IMR-90 (cell line): Measurements from ENCODE around the gene THYN1. TPM values are rescaled to one million over a fixed set of nuclear protein-coding genes. Genes with fewer than 3 reads are reported as not detected.

Source experiments
- ATAC-seq: fragments of 200-7000 bp; cut with Tn5 transposase; 2 replicates; pipeline ENCODE4 v1.9.1; 2020; ENCODE audit warnings: low read depth, mild to moderate bottlenecking, moderate library complexity
- BruUV-seq: library from RNA; stranded (reverse); fragments of 400-500 nt; replicated peaks from 2 replicates; lab custom pipeline; 2021; lab: Mats Ljungman, UMichigan
- CTCF ChIA-PET: fragments of 300-600 bp; formaldehyde crosslinking; extraction: SDS; loops from one replicate; lab custom pipeline; 2021; ENCODE audit warnings: antibody characterized with exemption; lab: Yijun Ruan, JAX
- POLR2A ChIA-PET: fragments of 300-600 bp; sonication (Branson Sonifier 250); formaldehyde crosslinking; loops from one replicate; lab custom pipeline; 2022; ENCODE audit warnings: antibody characterized with exemption; ENCODE audit not compliant: unreplicated experiment; lab: Charles Lee
- DNase-seq: peaks from one replicate; pipeline ENCODE4 v3.0.0; 2013
- H2AFZ ChIP-seq: replicated peaks from 2 replicates; pipeline ENCODE3; 2013; ENCODE audit warnings: low read length, mild to moderate bottlenecking; ENCODE audit not compliant: poor library complexity
- H2AK5ac ChIP-seq: 2 replicates; pipeline ENCODE4 v1.6.1; 2013; ENCODE audit warnings: low read depth, low read length, inconsistent platforms
- H2AK9ac ChIP-seq: replicated peaks from 2 replicates; pipeline ENCODE3; 2013; ENCODE audit warnings: mild to moderate bottlenecking, low read depth, low read length, moderate library complexity; ENCODE audit not compliant: poor library complexity
- H2BK120ac ChIP-seq: 2 replicates; pipeline ENCODE4 v1.6.1; 2013; ENCODE audit warnings: low read depth, low read length, inconsistent platforms
- H2BK15ac ChIP-seq: 3 replicates; pipeline ENCODE4 v1.6.1; 2013; ENCODE audit warnings: low read depth, low read length, inconsistent platforms
- H2BK20ac ChIP-seq: 2 replicates; pipeline ENCODE4 v1.6.1; 2013; ENCODE audit warnings: low read depth, mild to moderate bottlenecking, inconsistent platforms, low read length, moderate library complexity
- H2BK5ac ChIP-seq: 2 replicates; pipeline ENCODE4 v1.6.1; 2013; ENCODE audit warnings: mild to moderate bottlenecking, low read depth, low read length, inconsistent platforms; ENCODE audit not compliant: poor library complexity, severe bottlenecking
- H3K14ac ChIP-seq: replicated peaks from 2 replicates; pipeline ENCODE4 v1.6.1; 2013; ENCODE audit warnings: low read depth, low read length, inconsistent platforms
- H3K18ac ChIP-seq: 2 replicates; pipeline ENCODE4 v1.6.1; 2013; ENCODE audit warnings: low read depth, low read length, control low read depth
- H3K23ac ChIP-seq: 2 replicates; pipeline ENCODE4 v1.6.1; 2013; ENCODE audit warnings: low read depth, low read length, inconsistent platforms
- H3K27ac ChIP-seq: 2 replicates; pipeline ENCODE4 v1.5.1; 2013; ENCODE audit warnings: mild to moderate bottlenecking, control low read depth, low read length; ENCODE audit not compliant: insufficient read depth
- H3K27me3 ChIP-seq: 2 replicates; pipeline ENCODE4 v1.6.1; 2013; ENCODE audit warnings: low read length; ENCODE audit not compliant: control insufficient read depth, insufficient read depth
- H3K36me3 ChIP-seq: 2 replicates; pipeline ENCODE4 v1.6.1; 2013; ENCODE audit warnings: low read length, mixed read lengths; ENCODE audit not compliant: control insufficient read depth, insufficient read depth
- H3K4ac ChIP-seq: 2 replicates; pipeline ENCODE4 v1.6.1; 2013; ENCODE audit warnings: low read depth, low read length, inconsistent platforms
- H3K4me1 ChIP-seq: 2 replicates; pipeline ENCODE4 v1.6.1; 2013; ENCODE audit warnings: low read length, mixed read lengths; ENCODE audit not compliant: control insufficient read depth, insufficient read depth
- H3K4me2 ChIP-seq: 2 replicates; pipeline ENCODE4 v1.6.1; 2013; ENCODE audit warnings: low read depth, mild to moderate bottlenecking, control low read depth, low read length, moderate library complexity
- H3K4me3 ChIP-seq: 2 replicates; pipeline ENCODE4 v1.5.1; 2013; ENCODE audit warnings: low read depth, mild to moderate bottlenecking, control low read depth, low read length, moderate library complexity; ENCODE audit not compliant: insufficient read depth
- H3K56ac ChIP-seq: 2 replicates; pipeline ENCODE4 v1.6.1; 2013; ENCODE audit warnings: low read length, inconsistent platforms; ENCODE audit not compliant: insufficient read depth; ENCODE audit errors: extremely low read depth
- H3K79me1 ChIP-seq, 2 experiments: 2 replicates each; pipeline ENCODE4 v1.6.1; 2013; ENCODE audit warnings: low read length in 2 of 2, inconsistent platforms in 1 of 2, low read depth in 1 of 2
- H3K9ac ChIP-seq: 2 replicates; pipeline ENCODE4 v1.6.1; 2013; ENCODE audit warnings: low read depth, low read length, control low read depth
- H3K9me1 ChIP-seq: 2 replicates; pipeline ENCODE4 v1.6.1; 2013; ENCODE audit warnings: low read length, inconsistent platforms; ENCODE audit not compliant: insufficient read depth
- H3K9me3 ChIP-seq: 2 replicates; pipeline ENCODE4 v1.6.1; 2013; ENCODE audit warnings: low read length; ENCODE audit not compliant: control insufficient read depth, insufficient read depth
- H4K20me1 ChIP-seq: 2 replicates; pipeline ENCODE4 v1.6.1; 2013; ENCODE audit warnings: low read length, inconsistent platforms; ENCODE audit not compliant: insufficient read depth
- H4K5ac ChIP-seq: 2 replicates; pipeline ENCODE4 v1.6.1; 2013; ENCODE audit warnings: mild to moderate bottlenecking, low read depth, low read length, control low read depth
- H4K8ac ChIP-seq, 2 experiments: 2 replicates each; pipeline ENCODE4 v1.6.1; 2013; ENCODE audit warnings: low read depth in 2 of 2, low read length in 2 of 2, control low read depth in 1 of 2, inconsistent platforms in 1 of 2
- H4K91ac ChIP-seq: 2 replicates; pipeline ENCODE4 v1.6.1; 2013; ENCODE audit warnings: low read depth, low read length, inconsistent platforms; ENCODE audit not compliant: insufficient read depth
- CEBPB ChIP-seq: IDR thresholded peaks from 2 replicates; pipeline ENCODE4 v1.6.1; 2012; ENCODE audit warnings: low read depth, low read length, improper control_type of control experiment
- MAFK ChIP-seq: IDR thresholded peaks from 2 replicates; pipeline ENCODE4 v1.6.1; 2012; ENCODE audit warnings: low read depth, low read length, improper control_type of control experiment
- MXI1 ChIP-seq: IDR thresholded peaks from 2 replicates; pipeline ENCODE4 v1.6.1; 2012; ENCODE audit warnings: low read depth, mild to moderate bottlenecking, low read length, moderate library complexity, borderline replicate concordance
- NFE2L2 ChIP-seq: fragments of 150-350 bp; IDR thresholded peaks from 2 replicates; pipeline ENCODE4 v1.6.1; 2016; ENCODE audit warnings: low read depth, mild to moderate bottlenecking, low read length
- POLR2A ChIP-seq: IDR thresholded peaks from 2 replicates; pipeline ENCODE4 v1.6.1; 2012; ENCODE audit warnings: mild to moderate bottlenecking, low read depth, low read length
- RAD21 ChIP-seq: IDR thresholded peaks from 2 replicates; pipeline ENCODE4 v1.6.1; 2012; ENCODE audit warnings: low read length, improper control_type of control experiment
- USF2 ChIP-seq: fragments of 150-350 bp; IDR thresholded peaks from 2 replicates; pipeline ENCODE4 v1.6.1; 2017; ENCODE audit warnings: mild to moderate bottlenecking, antibody characterized with exemption, low read length, low read depth
- WGBS, 2 experiments: methylation state at CpG; one replicate each; pipeline versions ENCODE4 v1.1.5 to v1.1.7; 2013; ENCODE audit warnings: missing lambda C conversion rate in 2 of 2; ENCODE audit not compliant: insufficient read length in 1 of 2; ENCODE audit errors: extremely low coverage in 2 of 2; 5-methylcytosine and 5-hydroxymethylcytosine counted together
- dilution Hi-C: fragments of 300-500 bp; cut with HindIII; formaldehyde crosslinking; loops from one replicate; pipeline ENCODE4 v1.14.3; 2018; ENCODE audit warnings: low sequenced_read_pairs; ENCODE audit not compliant: unreplicated experiment
- in situ Hi-C: fragments of 300-500 bp; cut with MboI; formaldehyde crosslinking; loops from 3 replicates; pipeline ENCODE4 v1.14.3; 2019; ENCODE audit warnings: low sequenced_read_pairs, inconsistent platforms, mixed read lengths
- intact Hi-C: fragments of 100-400 bp; cut with micrococcal nuclease; formaldehyde crosslinking; loops from 2 replicates; pipeline ENCODE4 v1.10.0; 2022
- polyA plus RNA-seq, 3 experiments: library from polyadenylated mRNA; depleted of rRNA; stranded (reverse); fragments of >200 nt; gene quantifications; 2 replicates each; pipeline ENCODE4 v1.2.3, GENCODE V29; 2012; ENCODE audit warnings: low replicate concordance in 1 of 3
- total RNA-seq: library from RNA; depleted of rRNA; stranded (reverse); fragments of >200 nt; gene quantifications from 2 replicates; pipeline ENCODE4 v1.2.3, GENCODE V29; 2012
- TF ChIP-seq, protein P1 (sequence below): conservative IDR thresholded peaks from 2 replicates; pipeline ENCODE4 v1.5.1; 2012; ENCODE audit warnings: mild to moderate bottlenecking, low read depth, low read length, improper control_type of control experiment

THYN1 gene
- total and polyA plus RNA-seq, 2 of the 4 experiments (the other 2 are of a cell fraction) = 43.1 to 72.1 TPM

DNA sequence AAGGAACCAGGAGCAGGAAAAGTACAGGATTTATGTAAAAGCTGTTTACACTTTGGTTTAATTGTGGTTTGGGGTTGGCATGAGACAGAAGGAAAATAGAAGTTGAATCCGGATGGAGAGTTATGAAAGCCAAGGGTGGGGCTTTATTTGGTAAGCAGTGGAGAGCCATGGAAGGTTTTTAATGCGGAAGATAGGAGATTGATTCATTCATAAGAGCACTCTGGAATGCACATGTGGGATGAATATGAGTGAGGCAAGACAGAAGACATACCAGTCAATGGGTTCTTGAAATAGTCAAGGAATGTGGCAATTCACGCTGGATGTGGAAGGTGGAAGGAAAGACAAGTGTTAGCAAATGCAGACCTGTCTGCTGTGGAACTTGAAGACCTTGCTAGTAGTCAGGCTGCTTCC lies 13.7 kb upstream of the THYN1 start:
- Histone ChIP-seq H3K4me3 (no peak overlapping the region), H3K18ac (no peak overlapping the region), H2BK15ac (no peak overlapping the region), H2BK20ac (no peak overlapping the region), H3K9ac (no peak overlapping the region), H4K5ac (no peak overlapping the region), H3K4me1 (peaks cover 4% of the 10 kb centered on the region), H2AK9ac (no peak overlapping the region), H3K27me3 (peaks cover 13% of the 10 kb centered on the region; the same call in 1 of the 2 replicates), H3K23ac (no peak overlapping the region), H2AFZ (no peak overlapping the region), H3K27ac (no peak overlapping the region), H3K14ac (no peak overlapping the region), H4K91ac (no peak overlapping the region), H3K56ac (no peak overlapping the region), H3K4me2 (no peak overlapping the region), H3K36me3 (peaks cover 16% of the 10 kb centered on the region), H3K4ac (no peak overlapping the region), H3K79me1 (no peaks in the 10 kb centered on the region), H3K9me1 (no peaks in the 10 kb centered on the region), H2BK120ac (no peak overlapping the region), H4K8ac (no peak overlapping the region), H3K9me3 (no peaks in the 10 kb centered on the region), H2AK5ac (no peak overlapping the region), H2BK5ac (no peak overlapping the region), H4K20me1 (no peaks in the 10 kb centered on the region; the same call in 1 of the 2 replicates)
- in situ Hi-C loops (no loop called here), intact Hi-C loops (no loop called here), dilution Hi-C loops (no loop called here)
- ChIA-PET POLR2A (interaction anchor here (0.6 kb wide), 1 partner anchor 42 kb away, joined by 3 read pairs; the partner anchor contains the start of gene VPS26B), CTCF (no interaction called here)
- peak; percentile 85 for ATAC-seq
- no peak for TF ChIP-seq POLR2A
- no peak for TF ChIP-seq MXI1
- no peak for TF ChIP-seq USF2
- TF ChIP-seq CEBPB = peak; percentile 68
- TF ChIP-seq NFE2L2 = no peak
- TF ChIP-seq MAFK = no peak
- TF ChIP-seq RAD21 = no peak
- TF ChIP-seq, protein P1, sequence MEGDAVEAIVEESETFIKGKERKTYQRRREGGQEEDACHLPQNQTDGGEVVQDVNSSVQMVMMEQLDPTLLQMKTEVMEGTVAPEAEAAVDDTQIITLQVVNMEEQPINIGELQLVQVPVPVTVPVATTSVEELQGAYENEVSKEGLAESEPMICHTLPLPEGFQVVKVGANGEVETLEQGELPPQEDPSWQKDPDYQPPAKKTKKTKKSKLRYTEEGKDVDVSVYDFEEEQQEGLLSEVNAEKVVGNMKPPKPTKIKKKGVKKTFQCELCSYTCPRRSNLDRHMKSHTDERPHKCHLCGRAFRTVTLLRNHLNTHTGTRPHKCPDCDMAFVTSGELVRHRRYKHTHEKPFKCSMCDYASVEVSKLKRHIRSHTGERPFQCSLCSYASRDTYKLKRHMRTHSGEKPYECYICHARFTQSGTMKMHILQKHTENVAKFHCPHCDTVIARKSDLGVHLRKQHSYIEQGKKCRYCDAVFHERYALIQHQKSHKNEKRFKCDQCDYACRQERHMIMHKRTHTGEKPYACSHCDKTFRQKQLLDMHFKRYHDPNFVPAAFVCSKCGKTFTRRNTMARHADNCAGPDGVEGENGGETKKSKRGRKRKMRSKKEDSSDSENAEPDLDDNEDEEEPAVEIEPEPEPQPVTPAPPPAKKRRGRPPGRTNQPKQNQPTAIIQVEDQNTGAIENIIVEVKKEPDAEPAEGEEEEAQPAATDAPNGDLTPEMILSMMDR = no peak
- 10% methylated on average over 2 of the region's 3 CpGs; no CpG with 5 or more reads in 1 of the 2 experiments for WGBS, 2 experiments
- peak; percentile 72 for DNase-seq
- no TSS peak for BruUV-seq
